LNCAP (cell line): ENCODE data around the gene ZNF837.

Source experiments
- CTCF ChIP-seq: fragments of 450-650 bp; IDR thresholded peaks from 2 replicates; pipeline ENCODE4 v1.5.1; 2017; ENCODE audit warnings: mild to moderate bottlenecking

ZNF837 gene

GRCh38 chr19:58392945-58393724, 12.3 kb upstream of the ZNF837 start:
- TF ChIP-seq CTCF, result no peak

- no peak for TF ChIP-seq CTCF
Observed at GRCh38 chr19:58388175-58388526, 7.3 kb upstream of the ZNF837 start.

GRCh38 chr19:58387338-58388174, 6.7 kb upstream of the ZNF837 start:
- no peak for TF ChIP-seq CTCF

- TF ChIP-seq CTCF, result no peak
Observed at GRCh38 chr19:58386576-58387337, 5.9 kb upstream of the ZNF837 start, which contains the start of gene RPS5. Gene RPS5 (plus strand): TSS chr19:58387269. CDS start chr19:58388138, 869 bp downstream.

GRCh38 chr19:58385891-58386575, 5.2 kb upstream of the ZNF837 start:
- no peak for TF ChIP-seq CTCF

- TF ChIP-seq CTCF, result no peak
Observed at GRCh38 chr19:58385313-58385890, 4.6 kb upstream of the ZNF837 start.
